ENCODE measurements around the gene EPB41.
"Not testable (repeated sequence)": the region's sequence is repeated elsewhere in the genome, so short reads cannot be mapped to it uniquely, and the experiment has no call there.

Gene EPB41

DNA sequence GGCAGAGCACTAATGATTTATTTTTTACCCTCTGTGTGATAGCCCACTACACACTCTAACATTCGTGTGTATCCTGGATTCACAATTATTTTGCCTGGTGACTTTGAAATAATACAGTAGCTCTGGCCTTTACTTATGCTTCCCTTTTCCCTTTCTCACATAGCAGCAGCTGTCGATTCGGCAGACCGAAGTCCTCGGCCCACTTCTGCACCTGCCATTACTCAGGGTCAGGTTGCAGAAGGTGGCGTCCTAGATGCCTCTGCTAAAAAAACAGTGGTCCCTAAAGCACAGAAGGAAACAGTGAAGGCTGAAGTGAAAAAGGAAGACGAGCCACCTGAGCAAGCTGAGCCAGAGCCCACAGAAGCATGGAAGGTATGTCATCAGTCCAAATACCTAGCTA is 138.6 kb downstream of the EPB41 start:
- DNase-seq (ENCODE audit: low spot score), result no peak

DNA sequence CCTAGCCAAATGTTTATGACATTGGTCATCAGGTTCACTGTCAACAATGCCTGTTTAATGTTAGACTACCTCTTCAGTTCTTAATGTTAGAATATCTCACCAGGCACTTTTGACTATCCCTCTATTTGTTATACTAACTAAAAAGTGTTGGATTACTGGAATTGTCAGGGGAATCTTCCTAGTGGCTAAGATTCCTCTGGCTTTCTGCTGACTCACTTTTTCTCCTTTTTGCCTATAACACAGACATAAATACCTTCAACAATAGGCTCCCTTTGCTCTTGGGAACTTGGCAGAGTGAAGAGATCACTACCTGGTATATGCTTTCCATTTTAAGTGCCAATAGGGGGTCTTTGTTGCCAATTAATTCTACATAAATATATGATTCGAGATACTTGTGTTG is 140.8 kb downstream of the EPB41 start:
- DNase-seq (ENCODE audit: low spot score), result no peak

DNA sequence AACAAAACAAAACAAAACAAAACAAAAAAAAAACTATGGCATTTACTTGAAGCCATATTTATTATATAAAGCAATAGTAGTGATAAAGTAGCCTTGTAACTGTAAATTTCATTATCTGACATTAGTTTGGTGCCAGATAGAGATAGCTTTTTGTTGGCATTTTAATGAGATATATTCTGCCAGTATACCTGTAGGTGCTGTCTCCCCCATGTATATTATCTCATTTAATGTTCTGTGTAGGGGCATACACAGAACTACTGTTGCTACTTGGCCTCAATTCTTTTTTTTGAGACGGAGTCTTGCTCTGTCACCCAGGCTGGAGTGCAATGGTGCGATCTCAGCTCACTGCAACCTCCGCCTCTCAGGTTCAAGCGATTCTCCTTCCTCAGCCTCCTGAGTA is 141.9 kb downstream of the EPB41 start:
- DNase-seq (ENCODE audit: low spot score), result no peak

DNA sequence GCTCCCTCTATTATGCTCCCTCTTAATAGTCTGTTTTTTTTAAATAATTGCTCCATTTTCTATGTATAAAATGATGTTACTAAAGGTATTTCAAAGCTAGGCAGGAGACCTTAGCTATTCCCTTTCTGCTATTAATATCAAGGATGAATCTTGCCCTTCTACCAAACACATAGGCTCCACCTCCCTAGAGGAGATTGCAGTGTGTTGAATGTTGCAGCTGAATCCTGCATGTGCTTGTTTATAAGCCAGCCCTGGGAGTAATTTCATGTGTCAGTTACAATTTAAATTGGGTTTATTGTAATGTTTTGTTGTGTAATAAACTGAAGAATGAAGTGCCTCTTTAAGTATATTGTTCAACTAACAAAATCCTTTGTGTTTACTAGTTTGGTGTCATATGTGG is 143.3 kb downstream of the EPB41 start:
- no peak for DNase-seq (ENCODE audit: low spot score)

DNA sequence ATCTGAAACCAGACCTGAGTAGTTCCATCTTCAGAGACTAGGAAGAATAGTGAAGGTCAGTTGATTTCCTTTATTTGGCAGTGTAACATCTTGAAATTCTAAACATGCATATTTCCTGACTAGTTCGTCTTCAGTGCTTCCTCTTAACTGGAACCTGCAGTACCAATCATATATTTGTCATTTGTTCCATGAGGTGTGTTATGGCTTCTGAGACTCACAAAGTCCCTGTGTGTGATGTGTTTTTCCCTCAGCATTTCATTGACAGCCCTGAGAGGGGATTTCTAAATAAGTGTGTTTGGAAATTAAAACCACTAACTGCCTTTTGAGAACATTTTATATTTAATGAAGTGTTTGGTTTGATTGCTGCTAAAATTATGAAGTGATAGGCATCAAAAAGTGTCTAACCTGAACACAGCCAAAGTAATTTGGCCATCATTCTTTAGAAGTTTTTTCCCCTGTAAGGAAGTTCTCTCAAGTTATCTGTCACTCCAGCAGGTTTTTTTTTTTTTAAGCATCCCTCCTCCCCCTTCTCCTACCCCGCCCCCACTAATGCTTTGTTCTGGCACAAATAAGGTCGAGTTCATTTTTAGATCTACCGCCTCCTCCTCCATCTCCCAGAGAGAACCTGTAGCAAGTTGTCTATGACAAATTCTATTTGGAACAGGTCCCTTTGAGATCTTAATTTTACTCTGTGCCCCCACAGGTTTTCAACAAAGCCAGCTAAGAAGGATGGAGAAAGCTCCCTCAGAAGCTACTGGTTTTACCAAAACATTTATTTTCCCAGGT is 148.0 kb downstream of the EPB41 start:
- no peak for DNase-seq (ENCODE audit: low spot score)

DNA sequence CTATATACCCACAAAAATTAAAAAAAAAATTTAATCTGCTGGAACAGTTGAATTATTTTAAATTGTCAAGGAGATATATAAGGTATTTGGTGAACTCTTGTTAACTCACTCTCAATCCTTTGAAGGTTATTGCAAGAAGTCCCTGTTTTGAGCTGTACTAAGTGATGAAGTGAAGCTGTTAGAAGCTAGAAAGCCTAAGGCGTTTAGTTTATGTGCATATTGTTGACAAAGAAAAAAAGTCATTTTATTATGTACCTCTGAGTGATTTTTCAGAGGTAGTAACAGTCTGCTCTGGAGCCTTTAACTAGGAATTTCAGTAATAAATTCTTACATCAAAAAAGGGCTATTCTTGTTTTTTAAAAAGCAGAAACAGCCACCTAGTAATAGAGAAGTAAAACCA is 149.7 kb downstream of the EPB41 start:
- DNase-seq (ENCODE audit: low spot score), result no peak

DNA sequence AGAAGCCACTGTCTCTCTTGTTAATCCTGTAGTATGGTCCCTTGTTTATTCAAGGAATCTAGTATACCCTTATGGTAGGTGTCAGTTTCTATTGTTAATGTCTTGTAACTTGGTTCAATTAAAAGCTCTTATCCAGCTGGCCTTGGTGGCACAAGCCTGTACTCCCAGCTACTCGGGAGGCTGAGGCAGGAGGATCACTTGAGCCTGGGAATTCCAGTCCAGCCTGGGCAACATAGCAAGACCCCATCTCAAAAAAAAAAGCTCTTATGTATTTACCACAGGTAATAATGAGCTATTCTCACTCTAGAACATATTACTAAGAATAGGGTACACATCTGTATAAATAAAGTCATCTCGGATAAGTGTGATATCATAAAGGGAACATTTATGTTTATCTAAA is 162.8 kb downstream of the EPB41 start:
- no peak for DNase-seq (ENCODE audit: low spot score)

DNA sequence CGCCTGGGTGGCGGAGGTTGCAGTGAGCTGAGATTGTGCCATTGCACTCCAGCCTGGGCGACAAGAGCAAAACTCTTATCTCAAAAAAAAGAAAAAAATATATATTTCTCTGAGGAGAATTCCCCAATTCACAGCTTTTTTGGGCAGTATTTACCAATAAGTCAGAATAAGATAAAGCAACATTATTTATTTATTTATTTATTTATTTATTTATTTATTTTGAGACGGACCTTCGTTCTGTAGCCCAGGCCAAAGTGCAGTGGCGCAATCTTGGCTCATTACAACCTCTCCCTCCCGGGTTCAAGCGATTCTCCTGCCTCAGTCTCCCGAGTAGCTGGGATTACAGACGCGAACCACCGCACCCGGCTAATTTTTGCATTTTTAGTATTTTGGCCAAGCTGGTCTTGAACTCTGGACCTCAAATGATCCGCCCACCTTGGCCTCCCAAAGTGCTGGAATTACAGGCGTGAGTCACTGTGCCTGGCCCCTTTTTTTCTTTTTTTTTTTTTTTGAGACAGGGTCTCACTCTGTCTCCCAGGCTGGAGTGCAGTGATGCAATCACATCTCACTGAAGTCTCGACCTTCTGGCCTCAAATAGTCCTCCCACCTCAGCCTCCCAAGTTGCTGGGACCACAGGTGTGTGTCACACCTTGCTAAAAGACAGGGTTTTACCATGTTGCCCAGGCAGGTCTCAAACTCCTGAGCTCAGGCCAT is 165.7 kb downstream of the EPB41 start:
- DNase-seq (ENCODE audit: low spot score), result not testable (repeated sequence)

DNA sequence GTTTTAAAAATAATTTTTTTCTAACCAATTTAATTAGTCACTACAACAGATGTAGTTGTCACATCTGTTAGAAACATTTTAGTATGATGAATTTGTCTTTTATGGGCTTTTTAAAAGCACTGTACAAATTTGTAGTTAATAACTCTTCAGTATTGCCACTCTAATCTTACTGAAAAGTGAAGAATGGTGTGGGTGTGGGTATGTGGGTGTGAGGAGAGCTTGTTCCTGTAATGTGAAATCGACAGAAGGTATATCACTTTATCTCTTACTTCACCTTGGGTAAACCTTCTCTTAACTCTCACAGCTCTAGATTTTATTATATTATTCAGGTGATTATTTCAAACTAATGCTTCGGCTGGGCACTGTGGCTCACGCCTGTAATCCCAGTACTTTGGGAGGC is 166.8 kb downstream of the EPB41 start:
- DNase-seq (ENCODE audit: low spot score), result no peak

DNA sequence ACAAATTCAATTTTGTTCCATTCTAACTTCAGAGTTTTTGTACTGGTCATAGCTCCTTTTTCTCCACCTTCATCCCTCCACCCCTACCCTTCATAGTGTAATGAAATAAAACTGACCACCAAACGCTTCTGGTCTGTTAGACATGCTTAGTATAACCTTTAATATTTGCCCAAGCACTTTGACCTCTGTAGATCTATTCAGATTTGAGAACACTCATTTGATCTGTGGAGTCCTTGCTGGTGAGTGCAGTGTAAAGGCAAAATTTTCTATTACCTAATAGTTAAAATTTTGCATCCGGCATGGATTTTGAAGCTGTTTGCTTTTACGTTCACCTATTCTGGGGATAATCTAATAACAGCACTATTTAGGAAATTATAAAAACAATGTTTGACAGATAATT is 168.2 kb downstream of the EPB41 start:
- no peak for DNase-seq (ENCODE audit: low spot score)

DNA sequence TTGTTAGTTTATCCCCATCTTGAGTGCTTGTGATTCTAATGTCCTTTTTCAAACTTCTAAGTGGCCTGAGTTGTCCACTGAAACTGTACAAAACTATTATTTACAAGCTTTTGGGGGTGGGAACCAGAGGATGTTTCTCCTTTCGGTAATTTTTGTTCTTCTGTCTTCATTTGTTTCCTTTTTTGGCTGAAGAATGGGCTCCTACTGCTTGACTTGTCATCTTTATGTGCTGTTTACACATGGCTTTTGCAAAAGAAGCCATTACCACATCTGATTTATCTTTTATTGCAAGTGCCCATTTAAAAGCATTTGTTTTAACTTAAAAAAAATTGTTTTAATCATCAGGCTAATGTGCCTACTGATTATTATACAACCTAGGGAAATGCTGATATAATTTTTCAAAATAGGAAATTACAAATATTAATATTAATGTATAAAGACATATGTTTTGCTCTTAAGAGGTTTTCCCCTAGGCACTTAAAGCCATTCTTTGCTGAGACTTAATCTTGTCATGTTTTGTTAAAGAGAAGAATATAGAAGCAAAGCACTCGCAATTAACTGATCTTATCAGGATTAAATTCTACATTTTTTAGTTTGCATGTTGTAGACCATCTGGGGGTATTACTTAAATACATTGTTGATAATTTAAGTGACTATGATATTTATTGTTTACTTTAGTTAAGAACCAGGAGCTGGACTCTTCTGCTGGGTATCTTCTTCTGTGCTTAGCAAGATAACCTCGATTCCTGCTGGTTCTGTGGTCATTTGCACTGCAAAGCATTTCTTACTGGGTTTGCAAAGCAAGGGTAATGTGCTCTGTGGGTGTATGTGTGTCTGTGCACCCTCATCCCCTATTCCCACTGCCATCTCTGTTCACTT is 169.2 kb downstream of the EPB41 start:
- no peak for DNase-seq (ENCODE audit: low spot score)

DNA sequence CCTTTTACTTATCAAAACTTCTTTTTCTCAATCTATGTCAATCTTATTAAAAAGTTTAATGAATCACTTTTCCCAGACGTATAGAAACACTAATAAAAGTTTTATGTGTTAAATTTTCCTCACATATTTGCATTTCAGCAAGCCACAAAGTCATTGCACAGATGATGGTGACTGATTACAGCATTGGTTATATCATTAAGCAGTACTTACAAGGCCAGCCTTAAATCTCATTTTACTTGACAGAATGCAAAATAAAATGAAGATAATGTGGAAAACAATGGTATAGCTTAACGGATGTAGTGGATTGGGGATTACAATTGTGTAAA is 169.8 kb downstream of the EPB41 start:
- no peak for DNase-seq (ENCODE audit: low spot score)

DNA sequence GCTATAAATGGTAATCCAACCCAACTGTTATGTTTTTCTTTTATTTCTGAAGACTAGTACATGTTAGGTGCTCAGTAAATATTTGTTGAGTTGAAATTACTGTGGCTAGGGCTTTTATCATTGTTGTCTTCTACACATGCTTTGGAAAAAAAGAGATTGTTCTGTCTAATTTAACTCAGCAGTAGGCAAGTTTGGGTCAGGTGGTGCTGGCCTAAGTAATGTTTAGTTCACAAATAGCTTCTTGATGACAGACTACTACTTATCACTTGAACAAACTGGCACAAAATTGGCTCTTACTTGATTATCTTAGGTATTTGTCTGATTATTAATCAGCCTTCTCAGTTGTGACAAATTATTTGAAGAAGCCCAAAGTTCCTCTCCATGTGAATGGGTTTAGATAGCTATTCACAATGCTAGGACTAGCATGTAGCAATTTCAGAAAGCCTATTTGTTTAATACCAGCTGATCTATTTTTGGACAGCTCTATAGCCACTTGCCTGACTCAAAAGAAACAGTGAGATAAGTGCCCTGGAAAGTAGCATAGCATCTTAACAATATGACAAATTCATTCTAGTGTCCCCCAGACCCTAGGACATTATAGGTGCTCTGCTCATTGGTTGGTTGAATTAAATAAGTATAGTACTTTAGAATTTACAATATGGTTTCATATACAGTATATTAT is 176.7 kb downstream of the EPB41 start:
- DNase-seq (ENCODE audit: low spot score), result no peak

DNA sequence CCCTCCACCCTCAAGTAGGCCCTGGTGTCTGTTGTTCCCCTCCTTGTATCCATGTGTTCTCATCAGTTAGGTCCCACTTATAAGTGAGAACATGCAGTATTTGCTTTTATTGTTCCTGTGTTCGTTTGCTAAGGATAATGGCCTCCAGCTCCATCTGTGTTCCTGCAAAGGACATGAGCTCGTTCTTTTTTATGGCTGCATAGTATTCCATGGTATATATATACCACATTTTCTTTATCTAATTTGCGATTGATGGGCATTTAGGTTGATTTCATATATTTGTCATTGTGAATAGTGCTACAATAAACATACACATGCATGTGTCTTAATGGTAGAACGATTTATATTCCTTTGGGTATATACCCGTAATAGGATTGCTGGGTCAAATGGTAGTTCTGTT is 178.3 kb downstream of the EPB41 start:
- not testable (repeated sequence) for DNase-seq (ENCODE audit: low spot score)

DNA sequence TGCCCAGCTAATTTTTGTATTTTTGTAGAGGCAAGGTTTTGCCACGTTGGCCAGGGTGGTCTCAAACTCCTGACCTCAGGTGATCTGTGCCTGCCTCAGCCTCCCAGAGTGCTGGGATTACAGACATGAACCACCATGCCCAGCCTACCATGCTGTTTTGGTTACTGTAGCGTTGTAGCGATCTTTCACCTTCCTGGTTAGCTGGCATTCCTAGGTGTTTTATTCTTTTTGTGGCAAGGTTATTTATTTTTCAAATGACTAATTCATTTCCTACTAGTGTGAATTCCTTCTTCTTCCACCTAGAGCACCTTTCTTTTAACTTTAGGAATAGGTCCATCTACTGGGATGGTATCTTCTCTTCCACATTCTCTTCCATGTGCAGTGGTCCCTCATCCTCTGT is 180.1 kb downstream of the EPB41 start:
- DNase-seq (ENCODE audit: low spot score), result no peak

DNA sequence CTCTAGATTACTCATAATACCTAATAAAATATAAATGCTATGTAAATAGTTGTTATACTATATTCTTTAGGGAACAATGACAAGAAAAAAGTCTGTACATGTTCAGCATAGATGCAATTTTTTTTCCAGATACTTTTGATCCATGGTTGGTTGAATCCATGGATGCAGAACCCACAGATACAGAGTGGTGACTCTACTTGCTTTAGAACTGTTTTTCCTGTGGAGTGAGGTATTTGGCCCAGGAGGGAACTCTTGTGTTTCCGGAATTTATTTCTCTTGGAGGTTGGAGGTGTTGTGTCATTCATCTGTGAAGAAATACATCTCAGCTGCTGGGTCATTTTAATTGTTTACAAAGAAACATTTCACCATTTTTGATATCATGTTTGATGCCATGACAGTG is 180.6 kb downstream of the EPB41 start:
- no peak for DNase-seq (ENCODE audit: low spot score)

DNA sequence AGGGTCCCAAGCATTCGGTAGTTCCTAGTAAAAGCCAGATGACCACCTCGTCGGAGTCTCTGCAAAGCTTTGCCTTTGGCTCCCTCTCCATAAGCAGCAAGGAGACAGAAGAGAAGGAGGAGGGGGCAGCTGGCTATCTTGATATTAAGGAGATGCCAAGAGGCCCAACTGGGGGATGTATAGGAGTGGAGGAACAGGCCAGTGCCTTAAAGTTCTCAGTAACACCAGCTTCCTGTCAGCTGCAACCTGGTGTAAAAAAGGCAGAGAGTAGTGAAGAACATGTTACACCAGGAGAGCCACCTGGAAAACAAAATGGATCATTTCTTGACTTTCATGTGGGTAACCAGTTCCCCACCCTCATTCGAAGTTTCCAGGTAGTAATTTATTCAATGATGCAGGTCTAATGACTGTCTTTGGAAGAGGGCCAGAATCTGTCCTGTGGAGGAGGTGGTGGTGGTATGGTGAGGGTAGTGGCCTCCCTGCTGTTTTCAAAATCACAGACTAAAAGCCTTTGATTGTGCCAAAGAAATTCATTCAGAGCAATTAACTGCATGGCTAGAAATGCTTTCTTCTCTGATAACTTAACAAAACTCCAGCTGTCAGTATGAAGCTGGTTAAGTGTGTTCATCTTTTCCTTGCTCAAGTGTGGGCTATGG is 182.0 kb downstream of the EPB41 start:
- no peak for DNase-seq (ENCODE audit: low spot score)

DNA sequence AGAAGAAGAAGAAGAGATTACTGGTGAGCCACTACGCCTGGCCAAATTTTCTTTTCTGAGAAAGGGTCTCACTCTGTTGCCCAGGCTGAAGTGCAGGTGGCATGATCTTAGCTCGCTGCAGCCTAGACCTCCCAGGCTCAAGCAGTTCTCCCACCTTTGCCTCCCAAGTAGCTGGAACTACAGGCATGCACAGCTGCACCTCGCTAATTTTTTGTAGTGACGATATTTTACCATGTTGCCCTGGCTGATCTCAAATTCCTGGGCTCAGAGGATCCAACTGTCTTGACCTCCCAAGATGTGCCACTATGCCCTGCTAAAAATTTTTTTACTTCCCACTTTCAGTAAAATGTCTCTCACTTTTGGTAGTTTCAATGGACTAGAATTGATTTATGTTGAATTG is 184.9 kb downstream of the EPB41 start:
- DNase-seq (ENCODE audit: low spot score), result no peak

DNA sequence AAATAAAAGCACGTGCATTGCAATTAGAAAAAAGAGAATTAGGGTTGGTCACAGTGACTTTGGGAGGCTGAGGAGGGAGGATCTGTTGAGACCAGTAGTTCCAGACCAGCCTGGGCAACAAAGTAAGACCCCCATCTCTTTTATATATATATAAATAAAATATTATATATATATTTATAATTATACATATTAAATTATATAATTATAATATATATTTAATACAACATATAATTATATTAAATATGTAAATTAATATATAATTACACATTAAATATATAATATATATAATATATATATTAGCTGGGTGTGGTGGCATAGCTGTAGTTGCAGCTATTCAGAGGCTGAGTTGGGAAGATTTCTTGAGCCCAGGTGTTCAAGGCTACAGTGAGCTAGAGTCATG is 186.1 kb downstream of the EPB41 start:
- DNase-seq (ENCODE audit: low spot score), result no peak

DNA sequence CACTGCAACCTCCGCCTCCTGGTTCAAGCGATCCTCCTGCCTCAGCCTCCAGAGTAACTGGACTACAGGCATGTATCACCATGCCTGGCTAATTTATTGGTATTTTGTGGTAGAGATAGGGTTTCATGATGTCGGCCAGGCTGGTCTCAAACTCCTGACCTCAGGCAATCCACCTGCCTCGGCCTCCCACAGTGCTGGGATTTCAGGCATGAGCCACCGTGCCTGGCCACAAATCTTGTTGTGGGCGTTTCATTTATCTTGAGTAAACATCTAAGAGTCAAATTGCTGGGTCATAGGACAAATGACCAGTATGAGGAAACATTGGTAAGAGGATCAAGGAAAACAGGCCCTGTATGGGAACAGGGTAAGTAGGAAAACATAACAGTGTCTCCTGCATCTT is 191.5 kb downstream of the EPB41 start:
- DNase-seq (ENCODE audit: low spot score), result no peak

DNA sequence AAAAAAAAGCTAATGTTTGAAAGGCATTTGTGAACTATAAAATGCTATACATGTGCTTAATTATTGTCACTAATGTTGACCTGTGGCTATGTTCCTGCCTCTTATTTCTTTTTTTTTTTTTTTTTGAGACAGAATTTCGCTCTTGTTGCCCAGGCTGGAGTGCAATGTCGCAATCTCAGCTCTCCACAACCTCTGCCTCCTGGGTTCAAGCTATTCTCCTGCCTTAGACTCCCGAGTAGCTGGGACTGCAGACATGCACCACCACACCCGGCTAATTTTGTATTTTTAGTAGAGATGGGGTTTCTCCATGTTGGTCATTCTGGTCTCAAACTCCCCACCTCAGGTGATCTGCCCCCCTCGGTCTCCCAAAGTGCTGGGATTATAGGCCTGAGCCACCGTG is 193.7 kb downstream of the EPB41 start:
- not testable (repeated sequence) for DNase-seq (ENCODE audit: low spot score)

Measured in pons (tissue), 1 donor.